ENCODE measurements around the gene PARD3B. TPM values are rescaled to one million over a fixed set of nuclear protein-coding genes. Genes with fewer than 3 reads are reported as not detected.

PARD3B gene
- total and polyA plus RNA-seq, 2 of the 8 experiments (the other 6 are each of a cell fraction or from before 2014, with no cell fraction given): 1.2 to 5.7 TPM

DNA sequence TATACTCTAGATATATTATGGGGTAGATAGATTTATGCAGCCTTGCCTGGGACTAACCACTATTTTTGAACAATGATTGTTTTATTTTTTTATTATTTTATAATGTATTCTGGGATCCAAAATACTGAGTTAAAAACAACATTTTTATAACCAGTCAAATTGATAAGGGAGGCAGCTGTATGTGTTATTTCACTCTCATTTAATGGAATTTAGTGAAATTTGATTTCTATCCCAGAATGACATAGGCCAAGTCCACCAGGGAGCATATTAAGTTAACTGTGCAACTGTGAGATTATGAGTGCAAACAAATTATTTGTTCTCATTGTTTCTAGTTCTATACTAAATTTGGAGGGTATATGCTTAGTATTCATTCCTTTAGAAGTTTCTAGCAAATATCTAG, 583.5 kb downstream of the PARD3B start:
- no peak for DNase-seq (ENCODE audit: low read depth in 1 of 2, low spot score in 2 of 2)
- no peak overlapping the region for H3K4ac ChIP-seq (replicated peaks; ENCODE audit: insufficient read length, low read depth, low read length)
- TF ChIP-seq, protein P1, sequence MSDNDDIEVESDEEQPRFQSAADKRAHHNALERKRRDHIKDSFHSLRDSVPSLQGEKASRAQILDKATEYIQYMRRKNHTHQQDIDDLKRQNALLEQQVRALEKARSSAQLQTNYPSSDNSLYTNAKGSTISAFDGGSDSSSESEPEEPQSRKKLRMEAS (IDR thresholded peaks at IDR 0.05): no peak
- TF ChIP-seq FOSL1 (IDR thresholded peaks at IDR 0.05; ENCODE audit: insufficient read depth, low read depth, low read length) (no peak), SRF (IDR thresholded peaks at IDR 0.05; ENCODE audit: low read depth, low read length) (no peak), SP1 (IDR thresholded peaks at IDR 0.05; ENCODE audit: low read depth, low read length) (no peak), PHF8 (conservative IDR thresholded peaks at IDR 0.05; ENCODE audit: low read depth, low read length) (no peak), HDAC2 (IDR thresholded peaks at IDR 0.05; ENCODE audit: borderline replicate concordance in 1 of 2, low read depth in 2 of 2, low read length in 2 of 2) (no peak), HDAC6 (IDR thresholded peaks at IDR 0.05; ENCODE audit: low read depth, low read length) (no peak), JUN (IDR thresholded peaks at IDR 0.05; ENCODE audit: low read depth, low read length) (no peak), TCF12 (IDR thresholded peaks at IDR 0.05; ENCODE audit: low read depth, low read length) (no peak), EP300 (IDR thresholded peaks at IDR 0.05; ENCODE audit: borderline replicate concordance in 1 of 2, low read depth in 2 of 2, low read length in 2 of 2) (no peak), TAF7 (optimal IDR thresholded peaks at IDR 0.05; ENCODE audit: borderline replicate concordance, low read depth, low read length) (no peak), BCL11A (IDR thresholded peaks at IDR 0.05; ENCODE audit: low read depth in 2 of 2, low read length in 2 of 2) (no peak), KDM5A (IDR thresholded peaks at IDR 0.05; ENCODE audit: low read length) (no peak), KDM1A (IDR thresholded peaks at IDR 0.05; ENCODE audit: borderline replicate concordance, low read length) (no peak)
- TF ChIP-seq, protein P2, sequence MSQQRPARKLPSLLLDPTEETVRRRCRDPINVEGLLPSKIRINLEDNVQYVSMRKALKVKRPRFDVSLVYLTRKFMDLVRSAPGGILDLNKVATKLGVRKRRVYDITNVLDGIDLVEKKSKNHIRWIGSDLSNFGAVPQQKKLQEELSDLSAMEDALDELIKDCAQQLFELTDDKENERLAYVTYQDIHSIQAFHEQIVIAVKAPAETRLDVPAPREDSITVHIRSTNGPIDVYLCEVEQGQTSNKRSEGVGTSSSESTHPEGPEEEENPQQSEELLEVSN (IDR thresholded peaks at IDR 0.05): no peak

More for the DNA sequence above, 583.5 kb downstream of the PARD3B start:
- Histone ChIP-seq H4K20me1 (replicated peaks in 1 of 2; ENCODE audit: control insufficient read depth in 1 of 2, insufficient read depth in 2 of 2, low read length in 2 of 2) (no peaks in the 10 kb centered on the region), H3K23ac (ENCODE audit: insufficient read length) (no peak overlapping the region), H2BK120ac (replicated peaks; ENCODE audit: low read depth, low read length) (no peak overlapping the region), H3K23me2 (ENCODE audit: low read depth, low read length) (no peaks in the 10 kb centered on the region), H4K5ac (ENCODE audit: insufficient read length, low read depth, low read length) (no peak overlapping the region), H3K4me3 (ENCODE audit: extremely low read depth in 1 of 4, insufficient read depth in 2 of 4, low read depth in 3 of 4, low read length in 4 of 4) (no peak overlapping the region), H3K9ac (replicated peaks in 1 of 4; ENCODE audit: extremely low read depth in 1 of 4, low read depth in 3 of 4, low read length in 3 of 4) (no peak overlapping the region), H3K27ac (ENCODE audit: low read depth, low read length) (no peak overlapping the region), H3K56ac (replicated peaks; ENCODE audit: insufficient read length, low read depth, low read length) (no peak overlapping the region), H3K79me1 (ENCODE audit: low read depth, low read length) (no peaks in the 10 kb centered on the region), H3K9me3 (ENCODE audit: insufficient read depth in 2 of 2, low read depth in 1 of 2, low read length in 1 of 2) (no peaks in the 10 kb centered on the region), H2AFZ (ENCODE audit: low read length) (no peak overlapping the region), H3K4me1 (replicated peaks in 1 of 4; ENCODE audit: control insufficient read depth in 3 of 4, insufficient read depth in 4 of 4, low read length in 3 of 4) (peaks cover 0 to 2% (median 0%) of the 10 kb centered on the region in 4 experiments; a peak in 1 of 7 replicates), H2BK15ac (ENCODE audit: low read length) (no peak overlapping the region), H3K79me2 (ENCODE audit: control insufficient read depth in 1 of 2, insufficient read depth in 2 of 2, low read length in 2 of 2) (no peaks in the 10 kb centered on the region), H2BK5ac (ENCODE audit: low read depth, low read length) (no peak overlapping the region), H2BK12ac (ENCODE audit: low read depth, low read length) (no peak overlapping the region), H3K18ac (ENCODE audit: extremely low read depth, low read length) (no peak overlapping the region), H3K4me2 (ENCODE audit: insufficient read depth in 1 of 2, low read depth in 2 of 2, low read length in 2 of 2) (no peak overlapping the region), H3K27me3 (replicated peaks in 1 of 4; ENCODE audit: control insufficient read depth in 3 of 4, extremely low read depth in 1 of 4, insufficient read depth in 3 of 4, low read length in 3 of 4) (no peaks in the 10 kb centered on the region), H2AK5ac (ENCODE audit: low read depth, low read length) (no peak overlapping the region), H4K91ac (replicated peaks; ENCODE audit: insufficient read length, low read length) (no peak overlapping the region), H3K36me3 (ENCODE audit: control insufficient read depth in 2 of 4, insufficient read depth in 4 of 4, low read length in 3 of 4) (no peaks in the 10 kb centered on the region), H2BK20ac (ENCODE audit: low read length) (no peak overlapping the region), H4K8ac (ENCODE audit: extremely low read depth, insufficient read depth, low read length) (no peak overlapping the region), H3K14ac (ENCODE audit: insufficient read length) (no peak overlapping the region)
- POLR2A ChIA-PET (ENCODE audit: partially characterized antibody): interaction anchor here (0.6 kb wide), 1 partner anchor 156 kb away, joined by 3 read pairs; no protein-coding TSS in a partner anchor
- CTCF ChIA-PET (ENCODE audit: partially characterized antibody): no interaction called here
- no peak for FAIRE-seq

Measured in H1 (cell line).